ENCODE measurements around the gene LYPD4.

DNA sequence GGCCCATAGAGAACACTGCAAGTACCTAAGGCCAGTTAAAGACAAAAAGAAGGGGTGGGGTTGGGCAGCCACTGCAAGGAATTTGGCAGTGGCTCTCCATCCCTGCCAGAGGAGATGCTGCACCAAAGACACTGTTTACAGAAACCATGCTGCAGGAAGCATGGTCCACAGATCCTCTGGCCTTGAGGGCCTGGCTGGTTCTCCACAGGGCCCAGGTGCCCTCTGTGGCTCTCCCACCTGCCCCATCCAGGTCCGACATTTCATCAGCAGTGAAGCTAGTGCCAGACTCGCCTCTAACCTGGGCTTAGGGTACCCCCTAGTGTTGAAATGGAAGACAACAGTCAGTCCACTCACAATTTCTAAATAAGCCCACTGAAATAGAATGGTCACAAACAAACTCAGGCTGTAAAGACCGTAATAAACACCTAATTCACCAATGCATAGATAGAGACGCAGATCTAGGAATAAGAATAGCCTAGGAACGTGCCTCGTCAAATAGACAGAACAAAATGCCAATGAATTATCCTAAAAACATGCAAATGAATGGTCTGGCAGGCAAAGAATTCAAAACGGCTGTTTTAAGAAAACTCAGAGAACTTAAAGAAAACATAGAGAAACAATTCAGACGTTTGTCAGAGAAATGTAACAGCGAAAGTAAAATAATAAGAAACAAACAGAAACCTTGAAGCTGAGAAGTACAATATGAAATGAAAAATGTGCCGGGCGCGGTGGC is 23.3 kb downstream of the LYPD4 start:
- TF ChIP-seq NFRKB (IDR thresholded peaks at IDR 0.05) (no peak), FOXM1 (IDR thresholded peaks at IDR 0.05; ENCODE audit: borderline replicate concordance) (no peak), FOXA1 (IDR thresholded peaks at IDR 0.05) (no peak), SP1 (IDR thresholded peaks at IDR 0.05) (no peak), FOXK2 (IDR thresholded peaks at IDR 0.05) (no peak), TARDBP (IDR thresholded peaks at IDR 0.05) (no peak), ARNT (IDR thresholded peaks at IDR 0.05) (no peak), SUZ12 (IDR thresholded peaks at IDR 0.05) (no peak), PKNOX1 (IDR thresholded peaks at IDR 0.05) (no peak), BHLHE40 (IDR thresholded peaks at IDR 0.05; ENCODE audit: borderline replicate concordance) (no peak), ELF4 (IDR thresholded peaks at IDR 0.05) (no peak)
